NB4 (cell line): ENCODE measurements around the gene POGZ.

Experiments used
- MYC ChIP-seq: IDR thresholded peaks from 2 replicates; pipeline ENCODE4 v1.6.1; 2011; ENCODE audit warnings: low read depth, low read length
- POLR2A ChIP-seq: IDR thresholded peaks from 2 replicates; pipeline ENCODE4 v1.6.1; 2011; ENCODE audit warnings: mild to moderate bottlenecking; ENCODE audit not compliant: insufficient read length; ENCODE audit errors: extremely low read depth
- TF ChIP-seq, protein P1 (sequence below): IDR thresholded peaks from one replicate; pipeline ENCODE4 v1.5.1; 2012; ENCODE audit warnings: low read depth, low read length

- TF ChIP-seq, protein P1, sequence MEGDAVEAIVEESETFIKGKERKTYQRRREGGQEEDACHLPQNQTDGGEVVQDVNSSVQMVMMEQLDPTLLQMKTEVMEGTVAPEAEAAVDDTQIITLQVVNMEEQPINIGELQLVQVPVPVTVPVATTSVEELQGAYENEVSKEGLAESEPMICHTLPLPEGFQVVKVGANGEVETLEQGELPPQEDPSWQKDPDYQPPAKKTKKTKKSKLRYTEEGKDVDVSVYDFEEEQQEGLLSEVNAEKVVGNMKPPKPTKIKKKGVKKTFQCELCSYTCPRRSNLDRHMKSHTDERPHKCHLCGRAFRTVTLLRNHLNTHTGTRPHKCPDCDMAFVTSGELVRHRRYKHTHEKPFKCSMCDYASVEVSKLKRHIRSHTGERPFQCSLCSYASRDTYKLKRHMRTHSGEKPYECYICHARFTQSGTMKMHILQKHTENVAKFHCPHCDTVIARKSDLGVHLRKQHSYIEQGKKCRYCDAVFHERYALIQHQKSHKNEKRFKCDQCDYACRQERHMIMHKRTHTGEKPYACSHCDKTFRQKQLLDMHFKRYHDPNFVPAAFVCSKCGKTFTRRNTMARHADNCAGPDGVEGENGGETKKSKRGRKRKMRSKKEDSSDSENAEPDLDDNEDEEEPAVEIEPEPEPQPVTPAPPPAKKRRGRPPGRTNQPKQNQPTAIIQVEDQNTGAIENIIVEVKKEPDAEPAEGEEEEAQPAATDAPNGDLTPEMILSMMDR, result no peak
- no peak for TF ChIP-seq POLR2A
- TF ChIP-seq MYC, result no peak
Measured at GRCh38 chr1:151494741-151495281, 35.5 kb upstream of the POGZ start.
